Vagina (tissue), 2 donors: ENCODE results near the gene LZTS2. TPM values are rescaled to one million over a fixed set of nuclear protein-coding genes. Genes with fewer than 3 reads are reported as not detected.
A peak's percentile ranks its signal among the peaks of the same experiment; 100 is the strongest.

ENCODE experiments used
- DNase-seq, 2 donors: peaks; one replicate each; pipeline ENCODE4 v3.0.0-alpha.2; 2017; ENCODE audit errors: extremely low spot score in 2 of 2
- H3K27ac ChIP-seq: fragments of 200-600 bp; sonication (generic); one replicate; pipeline ENCODE4 v1.5.1; 2019
- H3K27me3 ChIP-seq: fragments of 200-600 bp; sonication (generic); one replicate; pipeline ENCODE4 v1.5.1; 2019
- H3K36me3 ChIP-seq, 2 donors: fragments of 200-600 bp; sonication (generic); one replicate each; pipeline ENCODE4 v1.5.1; 2017 to 2019
- H3K4me1 ChIP-seq: fragments of 200-600 bp; sonication (generic); one replicate; pipeline ENCODE4 v1.5.1; 2019
- H3K4me3 ChIP-seq, 2 donors: fragments of 200-600 bp; sonication (generic); 1 replicate in 1 of 2; 2 replicates in 1 of 2; pipeline ENCODE4 v1.5.1; 2016 to 2019
- H3K9me3 ChIP-seq: fragments of 200-600 bp; sonication (generic); one replicate; pipeline ENCODE4 v1.5.1; 2019
- POLR2A ChIP-seq, 2 donors: fragments of 450-650 bp; IDR thresholded peaks; one replicate each; pipeline ENCODE4 v1.6.1; 2017; ENCODE audit warnings: antibody characterized with exemption in 2 of 2, mild to moderate bottlenecking in 2 of 2, moderate library complexity in 2 of 2
- POLR2AphosphoS5 ChIP-seq, 2 donors: sonication (generic); formaldehyde crosslinking; IDR thresholded peaks; one replicate each; pipeline ENCODE4 v1.9.0; 2017; ENCODE audit warnings: antibody characterized with exemption in 2 of 2, mild to moderate bottlenecking in 2 of 2, low read depth in 1 of 2; ENCODE audit not compliant: insufficient read depth in 1 of 2
- intact Hi-C: fragments of 100-400 bp; cut with DNase I; formaldehyde crosslinking; loops from one replicate; pipeline ENCODE4 v1.15.1; 2023
- total RNA-seq: library from RNA; depleted of rRNA; stranded (reverse); fragments of >200 nt; gene quantifications from one replicate; pipeline ENCODE4 v1.2.3, GENCODE V29; 2016
- TF ChIP-seq, protein P1 (sequence below), 3 experiments: fragments of 450-650 bp in 2 of 3; fragments of 200-600 bp in 1 of 3; sonication (generic) in 1 of 3; IDR thresholded peaks; one replicate each; pipeline ENCODE4 v1.5.1; 2017 to 2019; ENCODE audit warnings: antibody characterized with exemption in 3 of 3, mild to moderate bottlenecking in 2 of 3, moderate library complexity in 2 of 3

Gene LZTS2
- total RNA-seq, 1 donor from 2014 or later, result 99.4 TPM

GRCh38 chr10:101040851-101041250, 41.2 kb downstream of the LZTS2 start:
- no peak overlapping the region for H3K4me3 ChIP-seq
- H3K27ac ChIP-seq, result no peak overlapping the region
- no peaks in the 10 kb centered on the region for H3K9me3 ChIP-seq
- no peak for DNase-seq
- no peaks in the 10 kb centered on the region for H3K27me3 ChIP-seq
- TF ChIP-seq, protein P1, sequence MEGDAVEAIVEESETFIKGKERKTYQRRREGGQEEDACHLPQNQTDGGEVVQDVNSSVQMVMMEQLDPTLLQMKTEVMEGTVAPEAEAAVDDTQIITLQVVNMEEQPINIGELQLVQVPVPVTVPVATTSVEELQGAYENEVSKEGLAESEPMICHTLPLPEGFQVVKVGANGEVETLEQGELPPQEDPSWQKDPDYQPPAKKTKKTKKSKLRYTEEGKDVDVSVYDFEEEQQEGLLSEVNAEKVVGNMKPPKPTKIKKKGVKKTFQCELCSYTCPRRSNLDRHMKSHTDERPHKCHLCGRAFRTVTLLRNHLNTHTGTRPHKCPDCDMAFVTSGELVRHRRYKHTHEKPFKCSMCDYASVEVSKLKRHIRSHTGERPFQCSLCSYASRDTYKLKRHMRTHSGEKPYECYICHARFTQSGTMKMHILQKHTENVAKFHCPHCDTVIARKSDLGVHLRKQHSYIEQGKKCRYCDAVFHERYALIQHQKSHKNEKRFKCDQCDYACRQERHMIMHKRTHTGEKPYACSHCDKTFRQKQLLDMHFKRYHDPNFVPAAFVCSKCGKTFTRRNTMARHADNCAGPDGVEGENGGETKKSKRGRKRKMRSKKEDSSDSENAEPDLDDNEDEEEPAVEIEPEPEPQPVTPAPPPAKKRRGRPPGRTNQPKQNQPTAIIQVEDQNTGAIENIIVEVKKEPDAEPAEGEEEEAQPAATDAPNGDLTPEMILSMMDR (IDR thresholded peaks at IDR 0.05), result no peak
- TF ChIP-seq POLR2A (IDR thresholded peaks at IDR 0.05), result no peak
- TF ChIP-seq POLR2AphosphoS5 (IDR thresholded peaks at IDR 0.05; ENCODE audit: insufficient read depth in 1 of 2, low read depth in 1 of 2), result no peak
- H3K36me3 ChIP-seq, result peaks cover 0 to 28% of the 10 kb centered on the region in 2 donors
- H3K4me1 ChIP-seq, result peaks cover 14% of the 10 kb centered on the region
- intact Hi-C loops, result no loop called here

- DNase-seq, result no peak
- intact Hi-C loops, result no loop called here
- Histone ChIP-seq H3K4me3 (no peak overlapping the region), H3K4me1 (peaks cover 14% of the 10 kb centered on the region), H3K36me3 (peaks cover 0 to 23% of the 10 kb centered on the region in 2 donors), H3K27me3 (no peaks in the 10 kb centered on the region), H3K27ac (peak overlapping the region; percentile 82), H3K9me3 (no peaks in the 10 kb centered on the region)
- no peak for TF ChIP-seq POLR2A (IDR thresholded peaks at IDR 0.05)
- TF ChIP-seq POLR2AphosphoS5 (IDR thresholded peaks at IDR 0.05; ENCODE audit: insufficient read depth in 1 of 2, low read depth in 1 of 2), result peak in 1 of 2 donors; percentile 43
- TF ChIP-seq, protein P1 (IDR thresholded peaks at IDR 0.05), result peak; percentile 50 to 71 (median 50)
Observed at GRCh38 chr10:101041252-101041761, 41.7 kb downstream of the LZTS2 start.

DNA sequence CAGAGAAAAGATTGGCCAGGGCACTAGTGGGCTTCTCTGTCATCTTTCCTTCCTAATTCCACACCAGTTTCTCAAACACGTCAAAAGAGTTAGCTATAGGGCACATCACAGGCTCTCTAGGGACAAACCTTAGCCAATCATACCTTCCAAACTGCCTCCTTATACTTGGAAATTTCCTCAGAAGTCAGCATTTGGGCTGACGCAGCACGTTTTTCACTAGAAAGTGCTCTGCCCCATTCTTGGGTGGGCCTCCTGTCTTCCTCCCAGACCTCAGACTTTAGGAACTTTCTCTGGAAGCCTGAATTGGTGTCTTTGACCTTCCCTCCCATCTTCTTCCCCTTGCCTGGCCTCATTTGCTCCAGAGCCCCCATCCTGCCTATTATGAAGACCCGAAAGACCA, 42.5 kb downstream of the LZTS2 start:
- Histone ChIP-seq H3K27me3 (no peaks in the 10 kb centered on the region), H3K4me3 (peak overlapping the region; percentile 45 to 50), H3K36me3 (peaks cover 0 to 15% of the 10 kb centered on the region in 2 donors), H3K27ac (peak overlapping the region; percentile 82), H3K4me1 (peaks cover 14% of the 10 kb centered on the region), H3K9me3 (no peaks in the 10 kb centered on the region)
- intact Hi-C loops, result loop anchor here (1.0 kb wide), 1 partner anchor 21 kb away; no protein-coding TSS in a partner anchor
- DNase-seq, result no peak
- no peak for TF ChIP-seq POLR2AphosphoS5 (IDR thresholded peaks at IDR 0.05; ENCODE audit: insufficient read depth in 1 of 2, low read depth in 1 of 2)
- TF ChIP-seq POLR2A (IDR thresholded peaks at IDR 0.05), result no peak
- TF ChIP-seq, protein P1 (IDR thresholded peaks at IDR 0.05), result no peak

GRCh38 chr10:101042667-101043362, 43.2 kb downstream of the LZTS2 start:
- Histone ChIP-seq H3K9me3 (no peaks in the 10 kb centered on the region), H3K36me3 (peaks cover 0 to 8% of the 10 kb centered on the region in 2 donors), H3K27ac (peak overlapping the region; percentile 82), H3K4me1 (peaks cover 15% of the 10 kb centered on the region), H3K27me3 (no peaks in the 10 kb centered on the region), H3K4me3 (peak overlapping the region; percentile 45 to 50)
- intact Hi-C loops, result loop anchor here (1.0 kb wide), 1 partner anchor 20 kb away; no protein-coding TSS in a partner anchor
- TF ChIP-seq, protein P1 (IDR thresholded peaks at IDR 0.05), result no peak
- no peak for TF ChIP-seq POLR2A (IDR thresholded peaks at IDR 0.05)
- peak; percentile 87 to 94 for TF ChIP-seq POLR2AphosphoS5 (IDR thresholded peaks at IDR 0.05; ENCODE audit: insufficient read depth in 1 of 2, low read depth in 1 of 2)
- DNase-seq, result peak in 1 of 2 donors; percentile 97

GRCh38 chr10:101043363-101043707, 43.7 kb downstream of the LZTS2 start:
- no peak for DNase-seq
- Histone ChIP-seq H3K36me3 (peaks cover 0 to 3% of the 10 kb centered on the region in 2 donors), H3K4me1 (peaks cover 20% of the 10 kb centered on the region), H3K27ac (peak overlapping the region; percentile 82), H3K9me3 (no peaks in the 10 kb centered on the region), H3K4me3 (peak overlapping the region; percentile 45 to 50), H3K27me3 (no peaks in the 10 kb centered on the region)
- TF ChIP-seq, protein P1 (IDR thresholded peaks at IDR 0.05), result no peak
- TF ChIP-seq POLR2A (IDR thresholded peaks at IDR 0.05) (no peak), POLR2AphosphoS5 (IDR thresholded peaks at IDR 0.05; ENCODE audit: insufficient read depth in 1 of 2, low read depth in 1 of 2) (no peak)
- intact Hi-C loops, result no loop called here
